Smooth muscle cell of the coronary artery (primary cell): ENCODE measurements around the gene ABCB7. TPM values are rescaled to one million over a fixed set of nuclear protein-coding genes. Genes with fewer than 3 reads are reported as not detected.

Experiments used
- total RNA-seq: library from RNA; depleted of rRNA; stranded (reverse); fragments of >200 nt; gene quantifications from 2 replicates; pipeline ENCODE4 v1.2.3, GENCODE V29; 2014; ENCODE audit warnings: low replicate concordance

ABCB7 gene
- 9.5 and 19.0 TPM in 2 replicates for total RNA-seq

DNA sequence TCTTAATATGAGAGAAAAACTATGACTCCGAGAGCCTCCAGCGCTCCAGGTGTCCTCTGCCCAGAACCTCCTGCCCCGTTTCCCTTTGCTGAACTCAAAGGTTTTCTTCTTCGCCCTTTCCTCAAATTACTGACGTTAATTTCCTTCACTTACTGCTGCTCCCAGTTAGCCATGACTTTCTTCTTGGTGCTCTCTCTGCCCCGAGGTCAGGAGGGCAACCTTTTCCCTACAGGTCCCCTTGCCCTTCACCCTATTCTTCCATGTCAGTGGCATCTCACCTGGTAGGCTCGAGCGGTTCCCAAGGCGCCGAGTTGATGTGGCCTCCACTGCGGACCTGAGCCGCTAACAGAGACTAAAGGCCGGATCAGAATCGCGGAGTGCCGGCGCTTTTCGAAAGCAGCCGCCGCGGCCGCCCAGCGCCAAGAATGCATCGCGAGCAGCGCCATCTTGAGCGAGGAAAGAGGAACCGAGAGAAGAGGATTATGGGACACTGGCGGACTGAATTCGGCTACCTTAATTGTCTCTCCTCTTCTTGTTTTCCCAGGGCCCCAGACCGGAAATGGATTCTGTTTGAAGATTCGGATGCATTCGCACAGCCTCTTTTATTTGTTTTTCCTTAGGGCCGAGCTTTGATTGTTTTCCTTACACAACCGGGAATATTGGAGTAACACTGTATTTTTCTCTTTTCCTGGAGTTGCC, at the start of gene ABCB7:
TSS of gene ABCB7 (minus strand) at position 457 of the 699 bp plus-strand sequence. CDS start at position 446, 11 bp downstream.

Other genes starting within 250 kb of the ABCB7 start
- under 0.01 TPM in 1 of 2 replicates, not detected in the other for gene NEXMIF, start 230.8 kb downstream of the ABCB7 start, total RNA-seq
- 17.3 and 18.5 TPM in 2 replicates for gene UPRT, start 117.8 kb upstream of the ABCB7 start, total RNA-seq